ENCODE measurements around the gene GAB1. TPM values are rescaled to one million over a fixed set of nuclear protein-coding genes. Genes with fewer than 3 reads are reported as not detected.

Gene GAB1
- total RNA-seq, 4 donors from 2014 or later, result 25.7 to 37.6 (median 32.8) TPM

GRCh38 chr4:143441678-143442077, 105.0 kb downstream of the GAB1 start:
- no peak for DNase-seq
- no peaks in the 10 kb centered on the region for H3K9me3 ChIP-seq
- no peak overlapping the region for H3K27ac ChIP-seq
- TF ChIP-seq POLR2A (IDR thresholded peaks at IDR 0.05) (no peak), CTCF (IDR thresholded peaks at IDR 0.05) (no peak)
- H3K36me3 ChIP-seq, result peaks cover 0 to 47% (median 7%) of the 10 kb centered on the region in 3 donors
- no peak overlapping the region for H3K4me3 ChIP-seq
- H3K27me3 ChIP-seq, result no peaks in the 10 kb centered on the region
- intact Hi-C loops (cut with DNase I), result no loop called here
- WGBS, 2 donors, result 60 to 66% methylated on average over 4 of the region's 4 CpGs
- H3K4me1 ChIP-seq, result no peaks in the 10 kb centered on the region

- Histone ChIP-seq H3K4me1 (no peaks in the 10 kb centered on the region), H3K27me3 (no peaks in the 10 kb centered on the region), H3K4me3 (no peak overlapping the region), H3K36me3 (peaks cover 0 to 27% (median 1%) of the 10 kb centered on the region in 3 donors), H3K27ac (no peak overlapping the region), H3K9me3 (no peaks in the 10 kb centered on the region)
- DNase-seq, result no peak
- WGBS, 2 donors, result 11 to 21% methylated on average over 1 of the region's 1 CpG
- intact Hi-C loops (cut with DNase I), result no loop called here
- TF ChIP-seq POLR2A (IDR thresholded peaks at IDR 0.05), result no peak
- no peak for TF ChIP-seq CTCF (IDR thresholded peaks at IDR 0.05)
These were observed 107.1 kb downstream of the GAB1 start for GRCh38 chr4:143443728-143444127.

DNA sequence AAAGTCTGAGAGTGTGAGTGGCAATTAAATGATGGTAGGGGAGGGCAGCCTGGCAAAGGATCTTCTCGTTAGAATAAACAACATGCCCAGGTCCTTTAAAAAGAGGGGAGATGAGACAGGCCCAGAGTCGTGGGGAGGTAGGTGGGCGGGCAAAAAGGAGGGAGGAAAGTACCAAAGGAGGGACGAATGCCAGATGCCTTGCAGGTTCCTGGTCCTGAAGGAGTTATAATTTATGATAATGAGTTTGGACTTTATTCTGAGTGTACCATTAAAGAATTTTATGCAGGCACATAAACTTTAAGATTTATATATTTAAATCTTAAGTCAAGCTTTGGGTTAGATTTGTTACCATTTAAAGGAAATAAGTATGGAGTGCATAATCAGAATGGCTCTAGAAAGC, 114.5 kb downstream of the GAB1 start:
- intact Hi-C loops (cut with DNase I), result no loop called here
- Histone ChIP-seq H3K4me3 (no peak overlapping the region), H3K27ac (no peak overlapping the region), H3K36me3 (peaks cover 0 to 37% (median 0%) of the 10 kb centered on the region in 3 donors), H3K9me3 (no peaks in the 10 kb centered on the region), H3K27me3 (no peaks in the 10 kb centered on the region), H3K4me1 (no peaks in the 10 kb centered on the region)
- WGBS, 2 donors, result 75 to 77% methylated on average over 4 of the region's 4 CpGs
- no peak for DNase-seq
- TF ChIP-seq CTCF (IDR thresholded peaks at IDR 0.05) (no peak), POLR2A (IDR thresholded peaks at IDR 0.05) (no peak)

- no peak for DNase-seq
- WGBS, 2 donors, result 66 to 77% methylated on average over 3 of the region's 3 CpGs
- intact Hi-C loops (cut with DNase I), result no loop called here
- H3K36me3 ChIP-seq, result peaks cover 0 to 53% (median 0%) of the 10 kb centered on the region in 3 donors
- no peaks in the 10 kb centered on the region for H3K27me3 ChIP-seq
- H3K27ac ChIP-seq, result no peak overlapping the region
- no peaks in the 10 kb centered on the region for H3K4me1 ChIP-seq
- no peak for TF ChIP-seq CTCF (IDR thresholded peaks at IDR 0.05)
- TF ChIP-seq POLR2A (IDR thresholded peaks at IDR 0.05), result no peak
- no peaks in the 10 kb centered on the region for H3K9me3 ChIP-seq
- H3K4me3 ChIP-seq, result no peak overlapping the region
These were observed 118.5 kb downstream of the GAB1 start for GRCh38 chr4:143455211-143455610.

DNA sequence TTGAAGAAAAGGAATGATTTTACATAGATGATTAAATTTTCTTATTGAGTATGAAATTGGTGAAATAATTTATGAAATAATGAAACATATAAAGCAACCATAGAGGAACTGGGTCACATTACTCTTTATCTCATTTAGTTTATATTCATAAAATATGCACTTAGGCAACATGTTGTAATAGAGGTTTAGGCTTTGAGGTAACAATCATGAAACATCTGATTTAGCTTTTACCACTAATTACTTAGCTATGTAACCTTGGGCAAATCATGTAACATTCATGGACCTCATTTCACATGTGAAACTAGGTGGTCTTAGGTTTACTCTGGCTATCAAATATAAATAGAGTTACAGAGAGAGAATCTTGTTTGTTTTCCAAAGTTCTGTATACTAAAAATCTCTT, 122.3 kb downstream of the GAB1 start:
- no peaks in the 10 kb centered on the region for H3K27me3 ChIP-seq

More for the DNA sequence above, 122.3 kb downstream of the GAB1 start:
- no peak overlapping the region for H3K27ac ChIP-seq
- no peak overlapping the region for H3K4me3 ChIP-seq
- no peaks in the 10 kb centered on the region for H3K9me3 ChIP-seq
- TF ChIP-seq POLR2A (IDR thresholded peaks at IDR 0.05), result no peak
- no peak for TF ChIP-seq CTCF (IDR thresholded peaks at IDR 0.05)
- H3K4me1 ChIP-seq, result no peaks in the 10 kb centered on the region
- no peak for DNase-seq
- peaks cover 0 to 72% (median 0%) of the 10 kb centered on the region in 3 donors for H3K36me3 ChIP-seq
- intact Hi-C loops (cut with DNase I), result no loop called here

Data from esophagus squamous epithelium (tissue), 5 donors.